Endothelial cell of umbilical vein (primary cell): Measurements from ENCODE around the gene DENND6A.
"Not testable (repeated sequence)": the region's sequence is repeated elsewhere in the genome, so short reads cannot be mapped to it uniquely, and the experiment has no call there.

Source experiments
- CTCF ChIP-seq, 2 donors: IDR thresholded peaks; 1 replicate in 1 of 2; 2 replicates in 1 of 2; pipeline ENCODE4 v1.5.1; 2011; ENCODE audit warnings: low read length in 2 of 2, mild to moderate bottlenecking in 2 of 2, moderate library complexity in 2 of 2, control low read depth in 1 of 2, inconsistent platforms in 1 of 2, low read depth in 1 of 2; ENCODE audit not compliant: insufficient read depth in 1 of 2; ENCODE audit errors: extremely low read depth in 1 of 2
- MAX ChIP-seq: IDR thresholded peaks from 2 replicates; pipeline ENCODE4 v1.6.1; 2011; ENCODE audit not compliant: insufficient read depth, insufficient read length
- POLR2A ChIP-seq: IDR thresholded peaks from 2 replicates; pipeline ENCODE4 v1.6.1; 2012; ENCODE audit warnings: low read depth, mild to moderate bottlenecking, control low read depth, low read length

GRCh38 chr3:57611870-57612269 is 81.0 kb downstream of the DENND6A start:
- not testable (repeated sequence) for TF ChIP-seq CTCF (IDR thresholded peaks at IDR 0.05; ENCODE audit: extremely low read depth in 1 of 2, insufficient read depth in 1 of 2, low read depth in 1 of 2, low read length in 2 of 2); POLR2A; MAX
